Urothelium cell line (cell line): Measurements from ENCODE around the gene ADORA3.
A peak's percentile ranks its signal among the peaks of the same experiment; 100 is the strongest.
"Not testable (repeated sequence)": the region's sequence is repeated elsewhere in the genome, so short reads cannot be mapped to it uniquely, and the experiment has no call there.

Source experiments
- DNase-seq: peaks from one replicate; pipeline ENCODE4 v3.0.0; 2011; ENCODE audit warnings: low spot score, mixed read lengths
- FAIRE-seq: peaks from 2 replicates; lab custom pipeline; 2011; peaks lifted over from hg19 to GRCh38; lab: Jason Lieb, UNC

ADORA3 gene

DNA sequence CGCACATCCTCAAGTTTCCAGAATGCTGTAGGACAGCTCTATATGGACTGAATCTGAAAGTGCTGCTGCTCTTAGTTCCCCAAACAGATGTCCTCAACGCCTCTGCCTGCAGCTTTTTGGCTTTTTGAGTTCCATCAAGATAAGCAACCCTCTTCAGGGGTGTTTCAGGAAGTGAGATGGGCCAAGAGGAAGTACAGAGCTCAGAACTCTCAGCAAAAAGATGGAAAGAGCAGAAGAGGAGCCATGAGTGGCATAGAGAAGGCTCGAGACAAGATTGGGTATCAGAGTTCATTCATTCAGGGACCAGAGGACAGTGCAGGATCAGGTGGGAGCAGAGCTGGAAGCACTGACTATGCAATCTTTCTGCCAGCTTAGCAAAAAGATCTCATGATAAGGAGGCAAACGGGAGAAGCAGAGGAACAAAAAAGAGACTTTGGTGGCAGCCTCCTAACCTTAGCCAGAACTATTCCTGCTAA lies at the start of gene ADORA3, which contains the start of gene TMIGD3:
TSS of gene ADORA3 (minus strand) at position 49 of the 476 bp plus-strand sequence. CDS start 279 bp downstream, outside the sequence.
TSS of gene TMIGD3 (minus strand) at position 49 of the 476 bp plus-strand sequence. CDS start 279 bp downstream, outside the sequence.
- DNase-seq (no peak), FAIRE-seq (no peak)

DNA sequence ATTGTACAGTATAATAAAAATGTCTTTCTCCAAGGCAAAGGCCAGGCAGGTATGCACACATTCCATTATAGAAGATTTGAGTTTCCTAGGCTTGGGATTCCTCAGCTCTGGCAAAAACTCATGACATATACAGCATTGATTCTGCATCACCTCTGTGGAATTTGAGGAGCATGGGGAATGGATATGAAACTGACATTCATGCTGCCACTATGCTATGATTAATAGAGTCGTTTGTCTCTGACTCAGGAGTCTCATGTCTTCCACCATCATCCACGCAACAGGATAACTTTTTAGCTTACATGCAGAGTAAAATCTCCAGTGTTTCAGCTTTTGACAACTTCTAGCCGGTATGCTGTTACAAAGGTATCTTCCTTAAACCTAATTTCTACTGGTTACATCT lies 49.8 kb upstream of the ADORA3 start:
- DNase-seq (peak; percentile 71), FAIRE-seq (peak; percentile 94)

DNA sequence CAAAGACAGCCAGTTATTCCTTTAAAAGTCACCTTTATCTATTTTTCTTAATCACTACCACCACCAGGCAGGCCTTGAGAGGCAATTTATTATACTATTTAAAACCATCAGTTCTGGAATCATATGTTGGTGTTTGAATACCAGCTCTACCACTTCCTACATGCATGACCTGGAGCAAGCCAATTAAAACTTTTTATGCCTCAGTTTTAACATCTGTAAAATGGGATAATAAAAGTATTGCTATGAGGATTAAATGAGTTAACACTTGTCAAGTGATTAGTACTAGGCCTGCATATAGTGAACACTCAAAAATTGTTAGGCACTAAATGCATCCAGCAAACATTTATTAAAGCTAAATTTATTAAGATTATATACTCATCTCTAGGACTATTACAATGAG lies 49.2 kb upstream of the ADORA3 start:
- DNase-seq (no peak), FAIRE-seq (no peak)

DNA sequence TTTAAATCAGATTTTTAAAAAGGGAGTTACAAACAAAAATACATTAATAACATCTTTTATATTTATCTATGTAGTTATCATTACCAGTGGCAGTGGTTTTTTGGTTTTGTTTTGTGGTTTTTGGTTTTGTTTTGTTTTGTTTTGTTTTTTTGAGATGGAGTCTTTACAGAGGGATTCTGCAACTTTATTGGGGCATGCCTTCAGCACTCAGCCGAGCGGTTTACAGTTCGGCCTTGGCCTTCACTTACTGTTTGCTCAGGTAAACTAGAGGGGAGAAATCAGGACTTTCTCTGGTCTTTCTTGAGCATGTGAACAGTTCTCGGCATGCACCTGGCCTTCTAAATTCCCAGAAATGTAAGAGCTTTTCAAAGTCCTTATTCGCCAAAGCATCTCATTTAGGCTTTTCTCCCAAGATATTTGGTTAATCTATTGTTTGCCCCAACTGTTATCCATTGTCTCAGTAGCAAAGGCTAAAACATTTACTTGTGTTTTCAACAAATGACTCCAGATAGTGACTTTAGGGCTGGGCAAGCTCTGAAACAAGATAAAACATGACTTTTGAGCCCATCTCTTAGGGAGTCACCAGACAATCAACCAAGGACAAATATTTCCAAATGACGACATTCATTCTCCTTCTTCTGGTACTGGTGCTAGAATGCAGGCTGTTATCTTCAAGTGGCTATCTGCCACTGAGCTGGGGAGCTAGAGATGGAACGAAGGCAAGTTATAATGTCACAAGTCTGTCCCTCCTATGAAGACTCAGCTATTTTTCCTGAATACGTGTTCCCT lies 48.4 kb upstream of the ADORA3 start:
- DNase-seq (no peak), FAIRE-seq (no peak)

DNA sequence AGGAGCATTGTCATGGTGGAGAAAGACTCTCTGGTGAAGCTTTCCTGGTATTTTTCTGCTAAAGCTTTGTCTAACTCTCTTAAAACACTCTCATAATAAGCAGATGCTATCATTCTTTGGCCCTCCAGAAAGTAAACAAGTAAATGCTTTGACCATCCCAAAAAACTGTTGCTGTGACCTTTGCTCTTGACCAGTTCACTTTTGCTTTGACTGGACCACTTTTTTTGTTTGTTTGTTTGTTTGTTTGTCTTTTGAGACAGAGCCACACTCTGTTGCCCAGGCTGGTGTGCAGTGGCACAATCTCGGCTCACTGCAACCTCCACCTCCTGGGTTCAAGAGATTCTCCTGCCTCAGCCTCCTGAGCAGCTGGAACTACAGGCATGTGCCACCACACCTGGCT lies 44.4 kb upstream of the ADORA3 start:
- FAIRE-seq, DNase-seq: not testable (repeated sequence)

DNA sequence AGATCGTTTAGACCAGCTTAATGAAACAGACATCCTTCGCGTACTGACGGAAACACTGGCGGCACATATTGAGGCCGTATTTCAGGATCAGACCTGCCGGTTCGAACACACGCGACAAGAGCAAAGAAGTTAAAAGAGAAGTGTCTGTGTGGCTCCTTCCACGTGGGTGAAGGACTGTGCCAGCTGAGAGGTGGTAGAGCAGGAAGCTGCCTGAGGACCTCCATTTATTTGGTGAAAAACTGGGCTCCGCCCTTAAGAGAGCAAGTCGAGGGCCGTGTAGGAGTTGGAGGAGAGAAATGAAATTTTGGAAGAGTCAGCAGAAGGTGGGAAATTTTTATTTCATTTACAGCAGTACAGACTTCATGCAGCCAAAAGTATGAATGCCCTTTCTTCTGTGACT lies 38.8 kb upstream of the ADORA3 start:
- DNase-seq (peak; percentile 61), FAIRE-seq (no peak)

DNA sequence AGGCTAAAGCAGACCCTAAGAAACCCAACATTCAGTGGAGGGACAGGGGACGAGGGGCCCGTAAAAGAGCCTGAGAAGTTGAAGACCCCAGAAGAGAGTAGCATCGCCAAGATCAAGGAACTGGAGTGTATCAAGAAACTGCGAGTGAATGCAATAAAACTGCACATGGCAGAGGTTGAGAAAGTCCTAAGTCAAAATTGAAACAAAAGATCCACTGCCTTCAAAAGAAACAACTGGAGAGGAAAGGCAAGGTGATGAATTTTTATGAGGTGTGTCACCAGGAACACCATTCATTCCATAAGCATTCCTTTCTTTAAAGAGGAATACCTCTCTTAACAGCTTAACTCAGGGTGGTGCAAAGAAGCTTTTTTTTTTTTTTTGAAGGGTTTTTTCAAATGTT lies 38.3 kb upstream of the ADORA3 start:
- DNase-seq (peak; percentile 77), FAIRE-seq (no peak)

DNA sequence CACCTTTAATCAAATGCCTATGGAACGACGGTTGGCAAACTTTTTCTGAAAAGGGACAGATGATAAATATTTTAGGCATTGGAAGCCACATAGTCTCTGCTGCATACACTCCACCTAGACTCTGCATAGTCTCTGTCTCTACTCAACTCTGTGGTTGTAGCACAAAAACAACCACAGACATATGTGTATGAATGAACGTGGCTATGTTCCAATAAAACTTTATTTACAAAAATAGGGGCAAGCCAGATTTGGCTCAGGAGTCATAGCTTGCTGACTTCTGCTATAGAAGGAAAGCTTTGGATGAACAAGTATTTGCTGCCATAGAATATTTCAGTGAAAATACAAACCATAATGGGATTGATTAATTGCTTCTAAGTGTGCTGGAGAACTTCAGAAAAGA lies 37.5 kb upstream of the ADORA3 start:
- FAIRE-seq (no peak), DNase-seq (no peak)

DNA sequence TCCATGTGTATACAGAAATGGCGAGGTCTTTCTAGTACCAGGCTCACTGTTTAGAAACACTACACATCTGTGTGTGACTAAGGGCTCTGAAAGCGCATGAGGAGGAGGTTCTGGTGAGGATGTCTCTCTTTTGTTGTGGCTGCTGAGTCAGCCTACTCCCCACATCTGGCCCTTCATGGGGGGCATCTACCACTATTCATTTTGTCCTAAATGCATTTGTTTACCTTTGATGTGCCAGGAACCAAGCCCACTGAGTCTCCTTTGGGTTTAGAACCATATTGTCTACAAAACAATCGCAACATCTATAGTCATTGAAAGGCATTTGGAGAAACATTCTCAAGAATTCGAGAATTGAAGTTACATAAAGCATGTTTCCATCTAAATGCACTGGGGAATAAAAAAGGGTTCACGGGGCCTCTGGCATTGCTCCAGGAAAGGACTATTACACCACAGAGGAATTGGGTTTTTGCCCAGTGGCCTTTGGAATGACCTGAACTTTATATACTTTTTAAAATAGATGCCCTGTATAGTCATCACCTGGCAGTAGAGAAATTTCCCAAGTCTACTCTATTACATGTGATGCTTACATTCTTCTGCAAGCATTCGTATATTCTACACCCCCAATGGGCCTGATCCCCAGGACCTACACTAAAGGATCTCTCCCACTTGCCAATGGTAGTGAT lies 35.1 kb upstream of the ADORA3 start:
- FAIRE-seq: no peak
- peak; percentile 79 for DNase-seq

DNA sequence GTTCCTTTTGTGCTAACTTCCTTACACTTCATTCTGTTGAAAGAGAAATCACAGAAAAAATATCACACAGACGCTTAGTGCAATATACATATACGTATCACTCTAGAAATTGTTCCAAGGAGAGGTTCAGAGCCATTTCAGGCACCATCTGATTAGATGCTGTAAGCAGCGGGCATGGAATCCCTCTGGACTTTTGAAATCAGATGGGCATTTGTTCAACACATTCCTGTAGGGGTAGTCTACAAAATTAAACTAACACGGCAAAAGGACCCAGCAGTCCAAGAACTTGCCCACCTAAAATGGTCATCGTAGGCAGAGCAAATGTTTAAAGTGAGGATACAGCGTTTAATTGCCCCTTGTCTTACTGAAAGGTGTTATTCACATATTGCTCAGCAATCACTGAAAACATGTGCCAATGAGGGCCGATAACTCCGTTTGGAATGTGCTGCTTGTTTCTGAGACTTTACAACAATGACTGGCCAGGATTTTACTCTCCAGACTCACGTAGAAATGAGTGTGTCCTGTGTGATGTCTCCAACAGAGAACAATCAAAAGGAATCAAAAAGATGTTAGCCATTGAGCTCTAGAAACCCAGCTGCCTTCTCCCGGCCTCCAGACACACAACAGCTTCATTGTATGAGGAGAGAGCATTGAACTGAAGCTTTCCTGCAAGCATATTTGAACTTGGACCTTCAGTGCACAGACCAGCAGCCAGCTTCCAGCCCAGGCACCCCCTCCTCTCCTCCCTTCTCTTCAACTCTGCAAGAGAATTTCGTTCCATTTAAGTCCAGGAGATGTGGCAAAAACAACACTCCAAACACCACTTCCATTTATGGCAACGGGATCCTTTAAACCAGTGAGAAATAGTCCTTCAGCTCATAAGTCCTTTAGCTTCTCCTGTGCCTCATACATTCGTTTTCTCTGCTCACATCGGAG lies 32.1 kb upstream of the ADORA3 start:
- DNase-seq: no peak
- FAIRE-seq: no peak

DNA sequence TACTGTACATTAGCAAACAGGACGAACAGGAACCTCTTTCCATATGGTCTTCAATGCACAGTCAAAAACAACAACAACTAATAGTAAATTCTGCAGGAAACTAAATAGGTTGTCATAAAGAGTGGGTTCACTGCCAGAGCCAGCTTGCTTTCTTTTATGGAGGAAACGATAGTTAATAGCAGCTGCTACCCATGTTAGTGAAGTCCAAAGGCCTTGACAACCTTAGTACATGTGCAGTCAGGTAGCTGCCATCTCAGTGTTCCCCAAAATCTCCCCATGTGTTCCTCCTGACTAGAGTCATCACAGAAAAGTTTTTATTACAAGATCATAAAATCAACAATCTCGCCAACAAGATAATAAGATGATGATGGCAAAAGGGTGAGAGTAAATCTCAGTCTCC lies 16.6 kb upstream of the ADORA3 start:
- FAIRE-seq (no peak), DNase-seq (no peak)

DNA sequence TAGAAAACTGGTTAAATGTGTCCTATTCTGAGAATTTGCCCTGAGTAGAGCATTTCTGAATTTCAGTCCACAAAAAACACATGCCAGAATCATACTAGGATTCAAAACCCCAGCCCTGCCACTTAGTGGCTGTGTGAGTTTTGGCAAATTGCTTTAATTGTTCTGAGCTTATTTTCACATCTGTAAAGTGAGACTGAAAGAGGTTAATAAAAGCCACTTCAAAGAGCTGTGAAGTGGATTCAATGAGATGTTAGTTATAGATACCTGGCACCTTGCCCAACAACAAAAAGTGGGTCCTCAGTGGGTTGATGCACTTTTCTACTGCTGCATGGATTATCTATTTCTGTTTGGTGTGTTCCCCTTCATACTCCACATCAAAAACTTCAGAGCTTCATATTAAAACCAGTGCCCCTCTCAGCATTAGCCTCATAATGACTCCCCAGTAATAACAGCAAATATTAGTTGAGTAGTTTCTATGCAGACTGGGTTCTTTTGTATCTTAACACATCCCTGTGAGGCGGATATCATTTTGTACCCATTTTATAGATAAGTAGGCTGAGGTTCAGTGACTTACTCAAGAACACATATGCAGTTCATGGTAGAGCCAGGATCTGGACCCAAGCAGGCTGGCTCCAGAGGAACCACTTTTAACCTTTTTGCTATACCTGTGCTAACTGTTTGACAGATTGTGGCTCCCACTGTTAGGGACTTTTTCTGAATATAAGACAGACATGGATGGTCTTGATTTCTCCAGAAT lies 14.2 kb upstream of the ADORA3 start:
- FAIRE-seq: no peak

DNA sequence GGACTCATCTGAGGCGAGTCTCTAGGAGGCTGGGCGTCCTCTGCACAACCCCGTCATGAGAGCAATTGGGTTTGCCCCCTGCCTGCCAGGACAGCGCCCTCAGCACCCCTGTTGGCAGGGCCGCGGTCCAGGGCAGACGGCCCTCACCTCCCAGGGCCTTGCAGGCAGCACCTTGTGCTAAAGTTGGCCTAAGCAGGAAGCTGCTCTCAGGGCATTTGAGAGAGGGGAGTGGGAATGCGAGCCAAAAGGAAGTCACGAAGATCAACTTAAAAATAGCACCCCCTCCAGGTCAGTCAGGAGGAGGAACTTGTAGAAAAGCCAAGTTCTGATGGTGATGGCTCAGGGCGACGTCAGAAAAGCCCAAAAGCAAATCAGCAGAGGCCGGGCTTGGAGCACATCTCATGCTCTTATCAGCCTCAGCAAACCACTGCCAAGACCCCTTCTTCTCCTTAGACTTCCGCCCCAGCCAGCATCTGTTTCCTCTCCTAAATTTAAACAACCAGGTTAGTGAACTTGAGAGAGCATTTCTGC lies 12.6 kb upstream of the ADORA3 start:
- no peak for DNase-seq
- no peak for FAIRE-seq

More for the DNA sequence above, 14.2 kb upstream of the ADORA3 start:
- no peak for DNase-seq

DNA sequence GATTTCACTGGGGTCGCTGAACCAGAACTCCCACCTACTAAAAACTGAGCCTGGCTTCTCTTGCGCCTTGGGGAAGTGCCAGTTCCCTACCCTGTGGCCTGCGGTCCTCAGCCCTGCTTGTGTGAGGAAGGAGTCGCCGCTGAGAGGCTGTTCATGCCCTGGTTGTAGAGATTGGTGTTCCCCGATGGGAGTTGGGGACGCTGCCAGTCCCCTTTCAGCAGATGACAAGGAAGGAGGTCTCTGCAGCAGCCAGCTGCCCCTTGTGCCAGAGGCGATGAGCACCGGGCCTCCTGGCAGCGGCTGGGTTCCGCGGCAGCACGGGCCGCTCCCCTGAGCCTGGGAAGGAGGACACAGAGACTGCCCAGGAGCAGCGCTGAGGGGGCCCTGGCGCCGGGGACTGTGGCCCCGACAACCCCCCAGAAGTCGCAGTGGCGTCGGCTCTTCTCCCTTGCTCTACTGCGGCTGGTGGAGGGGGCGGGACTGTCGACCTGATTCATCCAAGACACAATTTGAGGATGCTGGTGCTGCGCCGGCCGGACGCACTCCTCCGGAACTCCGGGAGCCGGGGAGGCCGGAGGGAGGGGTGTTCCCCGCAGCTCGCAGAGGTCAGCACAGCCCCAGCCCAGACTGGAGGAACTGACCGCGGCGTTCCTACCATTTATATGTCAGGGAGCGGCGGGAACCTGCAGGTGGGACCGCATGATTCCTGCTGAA lies 12.0 kb upstream of the ADORA3 start:
- DNase-seq (no peak), FAIRE-seq (no peak)

DNA sequence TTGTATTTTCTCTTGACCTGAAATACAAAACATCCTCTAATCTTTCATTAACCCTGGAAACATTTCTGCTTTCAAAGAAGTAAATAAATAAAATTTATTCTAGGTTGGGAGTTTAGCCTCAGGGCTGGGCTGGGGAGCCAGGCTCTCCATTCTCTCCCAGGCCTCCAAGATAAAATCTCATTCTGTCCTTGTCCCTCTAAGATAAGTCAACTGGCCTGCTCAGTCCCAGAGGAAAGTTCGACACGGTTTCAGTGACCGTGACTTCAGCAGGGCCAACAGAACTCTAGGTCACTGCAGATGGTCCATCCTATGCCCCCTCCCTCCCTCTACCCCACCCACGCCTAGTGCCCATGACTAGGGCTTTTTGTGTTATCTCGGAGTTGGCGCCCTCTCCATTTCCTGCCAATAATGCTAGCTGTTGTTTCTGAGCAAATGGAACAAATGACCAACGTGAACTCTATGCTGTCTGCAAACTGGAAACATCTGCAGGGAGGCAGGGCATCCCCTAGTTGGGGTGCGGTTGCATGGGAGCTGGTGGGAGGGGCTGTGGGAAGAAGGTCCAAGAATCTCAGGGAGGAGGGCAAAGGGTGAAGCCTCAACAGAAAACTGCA lies 10.1 kb upstream of the ADORA3 start:
- FAIRE-seq (no peak), DNase-seq (no peak)

DNA sequence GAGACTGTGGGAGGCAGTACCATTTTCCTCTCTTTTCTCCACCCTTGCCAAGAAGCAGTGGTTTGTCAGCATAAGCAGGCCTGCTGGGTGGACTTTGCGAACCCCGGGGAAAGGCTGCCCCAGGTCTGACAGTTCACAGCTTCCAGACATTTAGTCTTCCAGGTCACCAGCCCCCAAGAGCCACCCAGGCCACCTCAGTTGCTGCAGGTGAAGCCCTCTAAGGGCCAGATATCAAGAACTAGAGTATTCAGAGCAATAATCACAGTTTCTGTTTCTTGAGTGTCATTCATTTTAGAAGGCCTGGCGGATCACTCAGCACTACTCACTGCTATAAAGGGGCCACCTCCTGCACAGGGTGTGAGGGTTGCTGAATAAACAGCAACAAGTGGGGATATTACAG lies 9.5 kb upstream of the ADORA3 start:
- FAIRE-seq (no peak), DNase-seq (no peak)

DNA sequence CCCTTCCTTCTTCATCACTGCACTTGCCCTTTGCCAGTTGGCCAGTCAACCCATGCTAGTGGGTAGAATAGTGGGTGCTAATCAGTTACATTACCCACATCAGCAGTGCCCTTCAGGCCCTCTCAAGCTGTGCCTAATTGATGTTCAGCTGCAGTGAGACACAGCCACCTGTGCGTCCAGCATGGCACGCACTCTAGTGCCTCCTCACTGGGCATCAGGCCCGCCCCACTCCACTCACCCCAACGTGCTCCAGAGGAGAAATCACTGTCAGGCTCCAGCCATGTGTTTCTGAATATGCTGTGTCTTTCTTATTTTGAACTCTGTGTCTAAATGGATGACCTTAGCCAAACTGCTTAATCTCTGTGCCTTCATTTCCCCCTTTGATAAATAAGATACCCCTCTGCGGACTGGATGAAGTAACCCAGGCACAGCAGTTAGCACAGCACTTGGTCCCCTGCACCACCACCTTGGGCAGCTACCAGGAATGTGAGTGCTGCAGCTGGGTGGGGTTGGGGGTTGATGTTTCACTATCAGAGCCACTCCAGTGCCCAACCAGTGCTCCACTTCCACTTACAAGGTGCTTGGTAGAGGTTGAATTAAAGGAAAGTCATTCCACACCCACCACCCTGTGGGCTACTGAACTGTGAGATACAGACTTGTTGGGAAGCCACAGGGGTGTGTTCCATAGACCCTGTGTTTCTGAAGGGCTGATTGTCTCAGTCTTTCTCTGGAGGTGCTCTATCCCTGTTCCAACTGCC lies 8.9 kb upstream of the ADORA3 start:
- no peak for FAIRE-seq
- DNase-seq: no peak

DNA sequence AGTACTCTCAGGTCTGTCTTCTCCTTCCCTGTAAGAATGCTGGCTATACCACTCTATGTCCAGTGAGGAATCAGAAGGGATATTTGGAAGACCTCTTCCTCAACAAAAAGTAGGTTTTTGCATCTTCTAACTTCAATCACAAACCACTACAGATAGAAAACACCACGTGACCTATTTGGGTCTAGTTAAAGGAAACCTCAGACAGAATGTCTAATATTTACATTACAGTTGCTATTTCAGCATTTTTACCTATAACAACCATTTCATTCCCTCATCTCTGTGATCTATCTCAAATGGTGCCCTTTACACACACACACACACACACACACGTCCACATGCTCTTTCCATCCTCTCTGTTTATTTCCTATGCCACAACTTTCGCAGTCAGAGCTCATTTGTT lies 7.9 kb upstream of the ADORA3 start:
- DNase-seq (no peak), FAIRE-seq (no peak)
